Hematopoietic multipotent progenitor cell treated with erythropoietin and hydrocortisone succinate and interleukin-3 and kit ligand, for 4 days (in vitro differentiated cells): ENCODE results near the gene ARHGEF19.
"Not testable (repeated sequence)": the region's sequence is repeated elsewhere in the genome, so short reads cannot be mapped to it uniquely, and the experiment has no call there.

Experiments used
- DNase-seq: peaks from one replicate; pipeline ENCODE4 v3.0.0-alpha.2; 2015

Gene ARHGEF19

GRCh38 chr1:16163608-16164212, 48.7 kb downstream of the ARHGEF19 start:
- not testable (repeated sequence) for DNase-seq

- DNase-seq = peak; percentile 43
Measured at GRCh38 chr1:16162163-16162822, 50.2 kb downstream of the ARHGEF19 start.

- no peak for DNase-seq
Measured at GRCh38 chr1:16161717-16162116, 50.7 kb downstream of the ARHGEF19 start.

GRCh38 chr1:16158993-16159831, 53.2 kb downstream of the ARHGEF19 start:
- no peak for DNase-seq

- DNase-seq = no peak
Measured at GRCh38 chr1:16158025-16158424, 54.4 kb downstream of the ARHGEF19 start.

GRCh38 chr1:16156848-16157495, 55.5 kb downstream of the ARHGEF19 start:
- no peak for DNase-seq

GRCh38 chr1:16155537-16156410, 56.7 kb downstream of the ARHGEF19 start, which contains the start of gene EPHA2:
Gene EPHA2 (minus strand): TSS chr1:16156069. CDS start chr1:16155932, 137 bp downstream.
- no peak for DNase-seq

- no peak for DNase-seq
Measured at GRCh38 chr1:16153999-16154673, 58.3 kb downstream of the ARHGEF19 start.

GRCh38 chr1:16153096-16153998, 59.1 kb downstream of the ARHGEF19 start:
- DNase-seq = no peak

- no peak for DNase-seq
Measured at GRCh38 chr1:16152481-16153087, 59.9 kb downstream of the ARHGEF19 start.

- no peak for DNase-seq
Measured at GRCh38 chr1:16151995-16152384, 60.5 kb downstream of the ARHGEF19 start.

GRCh38 chr1:16151196-16151994, 61.1 kb downstream of the ARHGEF19 start:
- peak; percentile 81 for DNase-seq

- DNase-seq = no peak
Measured at GRCh38 chr1:16150508-16150907, 61.9 kb downstream of the ARHGEF19 start.

- no peak for DNase-seq
Measured at GRCh38 chr1:16149702-16150488, 62.6 kb downstream of the ARHGEF19 start.

- DNase-seq = no peak
Measured at GRCh38 chr1:16149146-16149545, 63.3 kb downstream of the ARHGEF19 start.

- no peak for DNase-seq
Measured at GRCh38 chr1:16148329-16149092, 63.9 kb downstream of the ARHGEF19 start.
